ENCODE results near the gene ST8SIA6.
"Not testable (repeated sequence)": the region's sequence is repeated elsewhere in the genome, so short reads cannot be mapped to it uniquely, and the experiment has no call there.

ST8SIA6 gene

GRCh38 chr10:17335065-17335464, 119.3 kb downstream of the ST8SIA6 start:
- no peak overlapping the region for H3K4me3 ChIP-seq (ENCODE audit: low read depth, low read length)
- no peak overlapping the region for H3K4me2 ChIP-seq (ENCODE audit: low read length)
- H3K23ac ChIP-seq (ENCODE audit: low read length), result no peak overlapping the region
- no CpG with 5 or more reads among the region's 2 CpGs for WGBS (ENCODE audit: extremely low coverage, insufficient coverage, insufficient read length)
- H4K12ac ChIP-seq (ENCODE audit: low read depth, low read length), result no peak overlapping the region
- no peak overlapping the region for H2BK12ac ChIP-seq (ENCODE audit: low read length)
- H3K9me3 ChIP-seq (ENCODE audit: insufficient read depth, low read depth, low read length), result peaks cover under 1% of the 10 kb centered on the region
- DNase-seq, result peak in 1 of 2 donors; percentile 27
- H2AFZ ChIP-seq (ENCODE audit: insufficient read depth, low read length, poor library complexity), result no peak overlapping the region
- H3K36me3 ChIP-seq (ENCODE audit: control insufficient read depth in 1 of 2, insufficient read depth in 2 of 2, low read length in 2 of 2), result no peaks in the 10 kb centered on the region
- no peak overlapping the region for H3K4ac ChIP-seq (ENCODE audit: low read depth, low read length)
- H3K9ac ChIP-seq (ENCODE audit: low read length), result no peak overlapping the region
- H3K4me1 ChIP-seq (ENCODE audit: control insufficient read depth in 1 of 2, insufficient read depth in 2 of 2, low read length in 2 of 2), result no peaks in the 10 kb centered on the region
- no peak overlapping the region for H4K91ac ChIP-seq (ENCODE audit: low read depth, low read length)
- H2BK5ac ChIP-seq (ENCODE audit: low read depth, low read length, poor library complexity), result no peak overlapping the region
- H2AK5ac ChIP-seq (ENCODE audit: low read length), result no peak overlapping the region
- H3K14ac ChIP-seq (ENCODE audit: low read length), result no peak overlapping the region
- H3K27ac ChIP-seq (ENCODE audit: low read depth, low read length), result no peak overlapping the region
- no peak overlapping the region for H2BK120ac ChIP-seq (ENCODE audit: insufficient read depth, low read length, poor library complexity)
- no peaks in the 10 kb centered on the region for H3K27me3 ChIP-seq (ENCODE audit: insufficient read depth, low read length)
- no peaks in the 10 kb centered on the region for H3K79me2 ChIP-seq (ENCODE audit: control insufficient read depth, insufficient read depth, low read length, poor library complexity)
- H3K18ac ChIP-seq (ENCODE audit: low read length), result no peak overlapping the region
- no peaks in the 10 kb centered on the region for H3K79me1 ChIP-seq (ENCODE audit: low read length)
- no peak overlapping the region for H4K8ac ChIP-seq (ENCODE audit: low read depth, low read length)

- Histone ChIP-seq H3K36me3 (ENCODE audit: control insufficient read depth in 1 of 2, insufficient read depth in 2 of 2, low read length in 2 of 2) (no peaks in the 10 kb centered on the region), H3K9me3 (ENCODE audit: insufficient read depth, low read depth, low read length) (no peaks in the 10 kb centered on the region), H4K12ac (ENCODE audit: low read depth, low read length) (no peak overlapping the region), H2AFZ (ENCODE audit: insufficient read depth, low read length, poor library complexity) (no peak overlapping the region), H3K4me2 (ENCODE audit: low read length) (no peak overlapping the region), H2BK12ac (ENCODE audit: low read length) (no peak overlapping the region), H3K27me3 (ENCODE audit: insufficient read depth, low read length) (no peaks in the 10 kb centered on the region), H3K23ac (ENCODE audit: low read length) (no peak overlapping the region), H3K4ac (ENCODE audit: low read depth, low read length) (no peak overlapping the region), H4K8ac (ENCODE audit: low read depth, low read length) (no peak overlapping the region), H2BK5ac (ENCODE audit: low read depth, low read length, poor library complexity) (no peak overlapping the region), H2BK120ac (ENCODE audit: insufficient read depth, low read length, poor library complexity) (no peak overlapping the region), H3K27ac (ENCODE audit: low read depth, low read length) (no peak overlapping the region), H3K79me2 (ENCODE audit: control insufficient read depth, insufficient read depth, low read length, poor library complexity) (no peaks in the 10 kb centered on the region), H4K91ac (ENCODE audit: low read depth, low read length) (no peak overlapping the region), H3K14ac (ENCODE audit: low read length) (no peak overlapping the region), H3K79me1 (ENCODE audit: low read length) (no peaks in the 10 kb centered on the region), H3K9ac (ENCODE audit: low read length) (no peak overlapping the region), H2AK5ac (ENCODE audit: low read length) (no peak overlapping the region), H3K18ac (ENCODE audit: low read length) (no peak overlapping the region), H3K4me1 (ENCODE audit: control insufficient read depth in 1 of 2, insufficient read depth in 2 of 2, low read length in 2 of 2) (no peaks in the 10 kb centered on the region), H3K4me3 (ENCODE audit: low read depth, low read length) (no peak overlapping the region)
- no CpG with 5 or more reads among the region's 2 CpGs for WGBS (ENCODE audit: extremely low coverage, insufficient coverage, insufficient read length)
- DNase-seq, result no peak
Measured at GRCh38 chr10:17330501-17330900, 123.9 kb downstream of the ST8SIA6 start.

- no peak overlapping the region for H3K4me2 ChIP-seq (ENCODE audit: low read length)
- no peak overlapping the region for H4K12ac ChIP-seq (ENCODE audit: low read depth, low read length)
- H2AK5ac ChIP-seq (ENCODE audit: low read length), result no peak overlapping the region
- WGBS (ENCODE audit: extremely low coverage, insufficient coverage, insufficient read length), result no CpG with 5 or more reads among the region's 4 CpGs
- no peak overlapping the region for H3K14ac ChIP-seq (ENCODE audit: low read length)
- H2BK5ac ChIP-seq (ENCODE audit: low read depth, low read length, poor library complexity), result no peak overlapping the region
- H2BK12ac ChIP-seq (ENCODE audit: low read length), result no peak overlapping the region
- H2BK120ac ChIP-seq (ENCODE audit: insufficient read depth, low read length, poor library complexity), result no peak overlapping the region
- no peaks in the 10 kb centered on the region for H3K4me1 ChIP-seq (ENCODE audit: control insufficient read depth in 1 of 2, insufficient read depth in 2 of 2, low read length in 2 of 2)
- no peaks in the 10 kb centered on the region for H3K27me3 ChIP-seq (ENCODE audit: insufficient read depth, low read length)
- H3K27ac ChIP-seq (ENCODE audit: low read depth, low read length), result no peak overlapping the region
- DNase-seq, result no peak
- no peak overlapping the region for H3K4ac ChIP-seq (ENCODE audit: low read depth, low read length)
- no peak overlapping the region for H2AFZ ChIP-seq (ENCODE audit: insufficient read depth, low read length, poor library complexity)
- no peaks in the 10 kb centered on the region for H3K79me1 ChIP-seq (ENCODE audit: low read length)
- no peak overlapping the region for H4K8ac ChIP-seq (ENCODE audit: low read depth, low read length)
- no peaks in the 10 kb centered on the region for H3K9me3 ChIP-seq (ENCODE audit: insufficient read depth, low read depth, low read length)
- no peaks in the 10 kb centered on the region for H3K36me3 ChIP-seq (ENCODE audit: control insufficient read depth in 1 of 2, insufficient read depth in 2 of 2, low read length in 2 of 2)
- H3K79me2 ChIP-seq (ENCODE audit: control insufficient read depth, insufficient read depth, low read length, poor library complexity), result no peaks in the 10 kb centered on the region
- no peak overlapping the region for H3K23ac ChIP-seq (ENCODE audit: low read length)
- H3K18ac ChIP-seq (ENCODE audit: low read length), result no peak overlapping the region
- H3K4me3 ChIP-seq (ENCODE audit: low read depth, low read length), result no peak overlapping the region
- no peak overlapping the region for H3K9ac ChIP-seq (ENCODE audit: low read length)
- H4K91ac ChIP-seq (ENCODE audit: low read depth, low read length), result no peak overlapping the region
Measured at GRCh38 chr10:17326377-17326776, 128.0 kb downstream of the ST8SIA6 start.

- not testable (repeated sequence) for H3K9me3 ChIP-seq (ENCODE audit: insufficient read depth, low read depth, low read length); H3K79me2 ChIP-seq (ENCODE audit: control insufficient read depth, insufficient read depth, low read length, poor library complexity); H4K8ac ChIP-seq (ENCODE audit: low read depth, low read length); H3K27ac ChIP-seq (ENCODE audit: low read depth, low read length); H2AFZ ChIP-seq (ENCODE audit: insufficient read depth, low read length, poor library complexity); DNase-seq; H2BK5ac ChIP-seq (ENCODE audit: low read depth, low read length, poor library complexity); H3K27me3 ChIP-seq (ENCODE audit: insufficient read depth, low read length); H2AK5ac ChIP-seq (ENCODE audit: low read length); H4K91ac ChIP-seq (ENCODE audit: low read depth, low read length); H3K18ac ChIP-seq (ENCODE audit: low read length); H2BK120ac ChIP-seq (ENCODE audit: insufficient read depth, low read length, poor library complexity); H3K4me1 ChIP-seq (ENCODE audit: control insufficient read depth in 1 of 2, insufficient read depth in 2 of 2, low read length in 2 of 2); H3K4me2 ChIP-seq (ENCODE audit: low read length); H2BK12ac ChIP-seq (ENCODE audit: low read length); H3K9ac ChIP-seq (ENCODE audit: low read length); H3K36me3 ChIP-seq (ENCODE audit: control insufficient read depth in 1 of 2, insufficient read depth in 2 of 2, low read length in 2 of 2); H4K12ac ChIP-seq (ENCODE audit: low read depth, low read length); H3K4ac ChIP-seq (ENCODE audit: low read depth, low read length); H3K23ac ChIP-seq (ENCODE audit: low read length); H3K79me1 ChIP-seq (ENCODE audit: low read length); H3K14ac ChIP-seq (ENCODE audit: low read length); H3K4me3 ChIP-seq (ENCODE audit: low read depth, low read length)
- no CpG with 5 or more reads among the region's 3 CpGs for WGBS (ENCODE audit: extremely low coverage, insufficient coverage, insufficient read length)
Measured at GRCh38 chr10:17321957-17322356, 132.4 kb downstream of the ST8SIA6 start.
